Measurements from ENCODE around the gene RNF43. TPM values are rescaled to one million over a fixed set of nuclear protein-coding genes. Genes with fewer than 3 reads are reported as not detected.

The RNF43 gene
- total RNA-seq, 3 donors from 2014 or later, result 8.5 to 19.0 TPM; not detected in 1

- Histone ChIP-seq H3K4me3 (peak overlapping the region in 2 of 3 donors; percentile 49 to 59), H3K27ac (peak overlapping the region; percentile 40 to 45)
- intact Hi-C loops (cut with DNase I; ENCODE audit: low total_unique reads), result no loop called here
These were observed 2.7 kb downstream of the RNF43 start for GRCh38 chr17:58414596-58414997.

GRCh38 chr17:58413684-58414083 is 3.6 kb downstream of the RNF43 start:
- Histone ChIP-seq H3K9me3 (no peaks in the 10 kb centered on the region), H3K27ac (peak overlapping the region in 1 of 2 donors; percentile 1), H3K36me3 (no peaks in the 10 kb centered on the region), H3K4me1 (no peaks in the 10 kb centered on the region), H3K27me3 (no peaks in the 10 kb centered on the region), H3K4me3 (peak overlapping the region in 2 of 3 donors; percentile 27 to 59)
- no peak for TF ChIP-seq POLR2A (IDR thresholded peaks at IDR 0.05)
- TF ChIP-seq POLR2AphosphoS5 (IDR thresholded peaks at IDR 0.05), result no peak
- no peak for TF ChIP-seq CTCF (IDR thresholded peaks at IDR 0.05)
- intact Hi-C loops (cut with DNase I; ENCODE audit: low total_unique reads), result no loop called here
- DNase-seq (ENCODE audit: low spot score in 2 of 2), result no peak

More at GRCh38 chr17:58414596-58414997, 2.7 kb downstream of the RNF43 start:
- Histone ChIP-seq H3K36me3 (no peaks in the 10 kb centered on the region), H3K4me1 (no peaks in the 10 kb centered on the region), H3K27me3 (no peaks in the 10 kb centered on the region), H3K9me3 (no peaks in the 10 kb centered on the region)
- TF ChIP-seq CTCF (IDR thresholded peaks at IDR 0.05) (no peak), POLR2AphosphoS5 (IDR thresholded peaks at IDR 0.05) (no peak), POLR2A (IDR thresholded peaks at IDR 0.05) (no peak)
- DNase-seq (ENCODE audit: low spot score in 2 of 2), result no peak

GRCh38 chr17:58412961-58413586 is 4.3 kb downstream of the RNF43 start:
- DNase-seq (ENCODE audit: low spot score in 2 of 2), result no peak
- TF ChIP-seq CTCF (IDR thresholded peaks at IDR 0.05), result no peak
- no peak for TF ChIP-seq POLR2AphosphoS5 (IDR thresholded peaks at IDR 0.05)
- no peak for TF ChIP-seq POLR2A (IDR thresholded peaks at IDR 0.05)
- Histone ChIP-seq H3K27me3 (no peaks in the 10 kb centered on the region), H3K4me1 (no peaks in the 10 kb centered on the region), H3K4me3 (peak overlapping the region in 2 of 3 donors; percentile 27 to 59), H3K27ac (peak overlapping the region in 1 of 2 donors; percentile 1), H3K9me3 (no peaks in the 10 kb centered on the region), H3K36me3 (no peaks in the 10 kb centered on the region)
- intact Hi-C loops (cut with DNase I; ENCODE audit: low total_unique reads), result no loop called here

- Histone ChIP-seq H3K27ac (no peak overlapping the region), H3K36me3 (no peaks in the 10 kb centered on the region), H3K4me3 (no peak overlapping the region), H3K9me3 (no peaks in the 10 kb centered on the region), H3K4me1 (no peaks in the 10 kb centered on the region), H3K27me3 (no peaks in the 10 kb centered on the region)
- intact Hi-C loops (cut with DNase I; ENCODE audit: low total_unique reads), result no loop called here
- DNase-seq (ENCODE audit: low spot score in 2 of 2), result no peak
- TF ChIP-seq CTCF (IDR thresholded peaks at IDR 0.05) (no peak), POLR2AphosphoS5 (IDR thresholded peaks at IDR 0.05) (no peak), POLR2A (IDR thresholded peaks at IDR 0.05) (no peak)
These were observed 5.2 kb downstream of the RNF43 start for GRCh38 chr17:58412064-58412703.

GRCh38 chr17:58411408-58411894 is 5.9 kb downstream of the RNF43 start:
- no peak for DNase-seq (ENCODE audit: low spot score in 2 of 2)
- peak overlapping the region in 1 of 2 donors; percentile 5 for H3K27ac ChIP-seq
- intact Hi-C loops (cut with DNase I; ENCODE audit: low total_unique reads), result no loop called here
- TF ChIP-seq POLR2AphosphoS5 (IDR thresholded peaks at IDR 0.05) (no peak), POLR2A (IDR thresholded peaks at IDR 0.05) (no peak), CTCF (IDR thresholded peaks at IDR 0.05) (no peak)
- no peaks in the 10 kb centered on the region for H3K4me1 ChIP-seq
- no peak overlapping the region for H3K4me3 ChIP-seq
- H3K27me3 ChIP-seq, result no peaks in the 10 kb centered on the region
- no peaks in the 10 kb centered on the region for H3K36me3 ChIP-seq
- H3K9me3 ChIP-seq, result no peaks in the 10 kb centered on the region
